HepG2 (cell line): ENCODE measurements around the gene RPS17. TPM values are rescaled to one million over a fixed set of nuclear protein-coding genes. Genes with fewer than 3 reads are reported as not detected.

Experiments used
- ATAC-seq: fragments of 200-7000 bp; cut with Tn5 transposase; 3 replicates; pipeline ENCODE4 v1.9.1; 2020; ENCODE audit warnings: mild to moderate bottlenecking, moderate library complexity
- BruUV-seq: library from RNA; stranded (reverse); fragments of 400-500 nt; replicated peaks from 2 replicates; lab custom pipeline; 2021; lab: Mats Ljungman, UMichigan
- CTCF ChIA-PET: fragments of 300-600 bp; formaldehyde crosslinking; extraction: SDS; loops from one replicate; lab custom pipeline; 2021; ENCODE audit warnings: low total read pairs, inconsistent platforms, low intra/inter-chr PET ratio; lab: Yijun Ruan, JAX
- POLR2A ChIA-PET: fragments of 350-600 bp; sonication (Branson Sonifier 250); formaldehyde crosslinking; loops from one replicate; lab custom pipeline; 2020; ENCODE audit warnings: antibody characterized with exemption, inconsistent platforms; lab: Yijun Ruan, JAX
- DNase-seq: peaks from one replicate; pipeline ENCODE4 v3.0.0-alpha.2; 2015; ENCODE audit warnings: low spot score
- FAIRE-seq: peaks from 3 replicates; lab custom pipeline; 2011; peaks lifted over from hg19 to GRCh38; lab: Jason Lieb, UNC
- H2AFZ ChIP-seq: one replicate; pipeline ENCODE4 v1.6.1; 2011; ENCODE audit warnings: low read length, inconsistent platforms
- H3K27ac ChIP-seq: fragments of 300-600 bp; 3 replicates; pipeline ENCODE4 v1.8.0; 2011; ENCODE audit warnings: mixed run types, mild to moderate bottlenecking, mixed read lengths, low read length, inconsistent platforms; ENCODE audit not compliant: insufficient read depth; ENCODE audit errors: extremely low read length
- H3K27me3 ChIP-seq, 2 experiments: fragments of 200-600 bp in 1 of 2; 2 replicates in 1 of 2; 3 replicates in 1 of 2; pipeline versions ENCODE4 v1.6.0 to v1.8.0; 2011; ENCODE audit warnings: low read length in 2 of 2, mild to moderate bottlenecking in 2 of 2, moderate library complexity in 2 of 2, inconsistent platforms in 1 of 2; ENCODE audit not compliant: insufficient read depth in 2 of 2, control insufficient read depth in 1 of 2
- H3K36me3 ChIP-seq, 2 experiments: fragments of 200-600 bp in 1 of 2; replicated peaks in 1 of 2; 2 replicates in 1 of 2; 3 replicates in 1 of 2; pipeline versions ENCODE4 v1.5.1 to v1.8.0; 2011; ENCODE audit warnings: low read length in 2 of 2, inconsistent platforms in 1 of 2; ENCODE audit not compliant: insufficient read depth in 2 of 2, control insufficient read depth in 1 of 2
- H3K4me1 ChIP-seq: 2 replicates; pipeline ENCODE4 v1.5.1; 2012; ENCODE audit warnings: low read length, inconsistent platforms; ENCODE audit not compliant: insufficient read depth
- H3K4me2 ChIP-seq: 2 replicates; pipeline ENCODE4 v1.6.0; 2011; ENCODE audit warnings: low read depth, low read length, inconsistent platforms
- H3K4me3 ChIP-seq, 3 experiments: fragments of 200-600 bp in 1 of 3; sonication (generic), shearing (Covaris generic) in 1 of 3; replicated peaks in 1 of 3; 2 replicates each; pipeline ENCODE4 v1.5.1; 2011 to 2016; ENCODE audit warnings: low read length in 3 of 3, inconsistent platforms in 2 of 3, low read depth in 2 of 3, mild to moderate bottlenecking in 2 of 3, control low read depth in 1 of 3, mixed read lengths in 1 of 3; ENCODE audit not compliant: insufficient read depth in 1 of 3
- H3K79me2 ChIP-seq: one replicate; pipeline ENCODE4 v1.6.1; 2011; ENCODE audit warnings: low read length, inconsistent platforms; ENCODE audit not compliant: insufficient read depth
- H3K9ac ChIP-seq: 2 replicates; pipeline ENCODE4 v1.6.0; 2011; ENCODE audit warnings: mild to moderate bottlenecking, low read depth, low read length, inconsistent platforms; ENCODE audit not compliant: insufficient read depth
- H3K9me3 ChIP-seq: 2 replicates; pipeline ENCODE4 v1.5.1; 2012; ENCODE audit warnings: mild to moderate bottlenecking, low read length
- H4K20me1 ChIP-seq: 2 replicates; pipeline ENCODE4 v1.6.0; 2011; ENCODE audit warnings: inconsistent platforms, mild to moderate bottlenecking, low read length, moderate library complexity; ENCODE audit not compliant: insufficient read depth
- GPN1 ChIP-seq: sonication (generic); formaldehyde crosslinking; IDR thresholded peaks from 2 replicates; pipeline ENCODE4 v1.5.1; 2020; ENCODE audit warnings: missing genetic modification reagents, borderline replicate concordance
- HDAC2 ChIP-seq: sonication (generic); formaldehyde crosslinking; IDR thresholded peaks from 2 replicates; pipeline ENCODE4 v1.4.0; 2020; ENCODE audit warnings: missing genetic modification reagents
- HMG20A ChIP-seq: IDR thresholded peaks from 2 replicates; pipeline ENCODE4 v1.6.1; 2016; ENCODE audit warnings: borderline replicate concordance
- MBNL3 ChIP-seq: fragments of 250-450 bp; sonication (Bioruptor Pico); conservative IDR thresholded peaks from 2 replicates; pipeline ENCODE4 v1.8.0; 2022; ENCODE audit warnings: mild to moderate bottlenecking, inconsistent platforms
- POLR2AphosphoS5 ChIP-seq: IDR thresholded peaks from 2 replicates; pipeline ENCODE4 v1.6.1; 2012; ENCODE audit warnings: low read depth, low read length
- PRMT3 ChIP-seq: sonication (generic); formaldehyde crosslinking; IDR thresholded peaks from 2 replicates; pipeline ENCODE4 v1.8.1; 2022; ENCODE audit warnings: low read depth, mild to moderate bottlenecking, moderate library complexity, missing genetic modification reagents, borderline replicate concordance
- SALL2 ChIP-seq: sonication (generic); formaldehyde crosslinking; IDR thresholded peaks from 2 replicates; pipeline ENCODE4 v1.8.1; 2023; ENCODE audit warnings: mild to moderate bottlenecking, missing genetic modification reagents, inconsistent platforms
- SRSF9 ChIP-seq: fragments of 200-400 bp; formaldehyde crosslinking; IDR thresholded peaks from 2 replicates; pipeline ENCODE4 v1.6.1; 2018; ENCODE audit warnings: borderline replicate concordance, mild to moderate bottlenecking, low read depth, low read length; ENCODE audit not compliant: insufficient read depth, poor library complexity, severe bottlenecking
- TFAP4 ChIP-seq: sonication (generic); IDR thresholded peaks from 2 replicates; pipeline ENCODE4 v1.6.1; 2016; ENCODE audit warnings: low read depth, borderline replicate concordance
- U2AF2 ChIP-seq: fragments of 200-400 bp; formaldehyde crosslinking; IDR thresholded peaks from 2 replicates; pipeline ENCODE4 v1.6.1; 2017; ENCODE audit warnings: low read depth, mild to moderate bottlenecking, low read length
- ZBTB3 ChIP-seq: sonication (generic); formaldehyde crosslinking; IDR thresholded peaks from 2 replicates; pipeline ENCODE4 v1.4.0; 2020; ENCODE audit warnings: low read depth, mild to moderate bottlenecking, moderate library complexity, missing genetic modification reagents, borderline replicate concordance
- ZBTB42 ChIP-seq: sonication (generic); formaldehyde crosslinking; IDR thresholded peaks from 2 replicates; pipeline ENCODE4 v1.5.0; 2020; ENCODE audit warnings: mild to moderate bottlenecking, missing genetic modification reagents
- ZFP82 ChIP-seq: sonication (generic); formaldehyde crosslinking; IDR thresholded peaks from 2 replicates; pipeline ENCODE4 v1.5.1; 2020; ENCODE audit warnings: mild to moderate bottlenecking, missing genetic modification reagents, borderline replicate concordance
- ZNF20 ChIP-seq: sonication (generic); formaldehyde crosslinking; IDR thresholded peaks from 2 replicates; pipeline ENCODE4 v1.4.0; 2020; ENCODE audit warnings: mild to moderate bottlenecking, moderate library complexity, missing genetic modification reagents
- ZNF207 ChIP-seq: fragments of 450-650 bp; IDR thresholded peaks from 2 replicates; pipeline ENCODE4 v1.6.1; 2016; ENCODE audit warnings: antibody characterized with exemption, borderline replicate concordance
- ZNF350 ChIP-seq: sonication (generic); formaldehyde crosslinking; IDR thresholded peaks from 2 replicates; pipeline ENCODE4 v1.4.0; 2020; ENCODE audit warnings: mild to moderate bottlenecking, low read depth, missing genetic modification reagents, borderline replicate concordance
- ZNF512B ChIP-seq: sonication (generic); formaldehyde crosslinking; IDR thresholded peaks from 2 replicates; pipeline ENCODE4 v1.5.1; 2020; ENCODE audit warnings: missing genetic modification reagents, mild to moderate bottlenecking, borderline replicate concordance
- ZNF562 ChIP-seq: sonication (generic); formaldehyde crosslinking; IDR thresholded peaks from 2 replicates; pipeline ENCODE4 v1.8.0; 2022; ENCODE audit warnings: missing genetic modification reagents, borderline replicate concordance
- ZNF580 ChIP-seq: IDR thresholded peaks from 2 replicates; pipeline ENCODE4 v1.6.1; 2016; ENCODE audit warnings: low read depth, borderline replicate concordance
- ZNF615 ChIP-seq: sonication (generic); formaldehyde crosslinking; IDR thresholded peaks from 2 replicates; pipeline ENCODE4 v1.5.0; 2020; ENCODE audit warnings: mild to moderate bottlenecking, missing genetic modification reagents, borderline replicate concordance
- WGBS: methylation state at CpG from one replicate; pipeline ENCODE4 v1.1.6; 2017; ENCODE audit warnings: low lambda C conversion rate; 5-methylcytosine and 5-hydroxymethylcytosine counted together
- in situ Hi-C: cut with HindIII; loops from 2 replicates; pipeline ENCODE4 v1.10.0; 2017; ENCODE audit warnings: low pct_unique_long_range_greater_than_20kb; ENCODE audit not compliant: extremely low pct_ligation_motif_present
- intact Hi-C: fragments of 100-400 bp; cut with micrococcal nuclease; formaldehyde crosslinking; loops from one replicate; pipeline ENCODE4 v1.10.0; 2022; ENCODE audit not compliant: unreplicated experiment
- polyA plus RNA-seq, 8 experiments: library from polyadenylated mRNA; depleted of rRNA in 3 of 8; stranded (reverse) in 7 of 8; unstranded in 1 of 8; fragments of >200 nt; fragmentation: Illumina TruSeq in 4 of 8; extraction: Trizol in 4 of 8; gene quantifications; 2 replicates each; pipeline versions ENCODE4 v1.2.1 to v1.2.3, GENCODE V29; 2011 to 2016; ENCODE audit warnings: low read depth in 4 of 8, missing spikeins in 1 of 8, mixed read lengths in 1 of 8; ENCODE audit not compliant: insufficient read depth in 1 of 8
- total RNA-seq, 5 experiments: library from RNA; depleted of rRNA; stranded (reverse); fragments of >200 nt; fragmentation: Illumina TruSeq; extraction: Trizol; gene quantifications; 2 replicates each; pipeline ENCODE4 v1.2.3, GENCODE V29; 2016; ENCODE audit warnings: low read depth in 1 of 5

RPS17 gene
- total and polyA plus RNA-seq, 2 of the 13 experiments (the other 11 are each of a cell fraction or from before 2014, with no cell fraction given) = 2,570 to 5,021 TPM

DNA sequence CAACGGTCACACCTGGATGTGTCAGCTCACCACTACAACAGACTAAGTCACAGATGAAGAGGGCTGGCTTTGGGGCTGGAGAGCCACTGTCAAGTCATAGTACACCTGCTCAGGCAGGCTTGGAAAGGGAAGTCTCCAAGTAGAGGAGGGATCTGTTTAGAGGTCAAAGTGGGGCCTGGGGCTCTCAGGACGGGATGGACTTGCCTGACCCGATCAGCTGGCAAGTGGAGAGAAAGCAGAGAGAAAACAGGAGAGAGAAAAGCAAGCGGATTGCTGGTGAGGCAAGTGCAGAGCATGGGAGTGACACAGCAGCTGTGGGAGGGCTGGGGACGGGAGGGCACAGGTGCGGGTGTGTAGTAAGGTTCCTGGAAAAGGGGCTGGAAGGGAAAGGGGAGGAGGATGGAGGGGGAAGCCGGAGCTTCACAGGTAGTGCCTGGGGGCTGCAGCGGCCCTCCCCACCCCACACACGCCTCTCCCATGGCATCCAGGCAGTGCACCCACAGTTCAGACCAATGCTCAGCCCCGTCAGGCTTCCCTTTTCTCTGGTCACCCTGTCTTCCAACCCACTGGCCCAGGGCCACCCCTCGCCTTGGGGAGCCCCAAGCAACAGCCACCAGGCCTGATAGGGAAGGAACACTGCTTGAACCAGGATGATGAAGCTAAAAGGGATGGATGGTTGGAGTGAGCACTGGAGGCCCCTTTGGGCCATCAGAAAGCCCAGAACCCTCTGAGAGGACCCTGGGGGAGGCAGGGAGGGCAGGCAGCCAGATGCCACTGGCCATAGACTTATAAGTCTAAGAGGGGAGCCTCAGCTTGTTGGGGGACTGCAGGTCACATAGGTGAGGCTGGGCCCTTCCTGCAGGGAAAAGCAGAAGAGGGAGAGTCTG, 8.5 kb downstream of the RPS17 start:
- in situ Hi-C loops (no loop called here), intact Hi-C loops (loop anchor here (2.0 kb wide), 1 partner anchor 469 kb away; no protein-coding TSS in a partner anchor)
- FAIRE-seq (no peak), DNase-seq (no peak), ATAC-seq (no peak; the same call in 2 of the 3 replicates)
- Histone ChIP-seq H3K27ac (no peak overlapping the region), H2AFZ (no peak overlapping the region), H3K9ac (no peak overlapping the region), H3K4me2 (no peak overlapping the region), H3K79me2 (no peaks in the 10 kb centered on the region), H3K36me3 (peaks cover 11 to 24% of the 10 kb centered on the region in 2 experiments), H3K4me3 (no peak overlapping the region), H3K9me3 (no peaks in the 10 kb centered on the region), H3K4me1 (peaks cover 12% of the 10 kb centered on the region), H3K27me3 (no peaks in the 10 kb centered on the region), H4K20me1 (peaks cover 14% of the 10 kb centered on the region)
- 87% methylated on average over 11 of the region's 11 CpGs for WGBS
- BruUV-seq = no TSS peak
- TF ChIP-seq ZNF350 (CRISPR knock-in tag) (no peak), MBNL3 (CRISPR knock-in tag) (no peak), ZFP82 (no peak), ZNF20 (CRISPR knock-in tag) (no peak), ZBTB3 (no peak), HDAC2 (CRISPR knock-in tag) (no peak), ZNF562 (CRISPR knock-in tag) (no peak), SALL2 (no peak), POLR2AphosphoS5 (no peak), ZNF512B (CRISPR knock-in tag) (no peak), GPN1 (CRISPR knock-in tag) (no peak), TFAP4 (no peak), ZBTB42 (CRISPR knock-in tag) (no peak), ZNF615 (CRISPR knock-in tag) (no peak), HMG20A (CRISPR knock-in tag) (no peak), SRSF9 (no peak), U2AF2 (no peak), ZNF207 (no peak), PRMT3 (CRISPR knock-in tag) (no peak), ZNF580 (CRISPR knock-in tag) (no peak)
- ChIA-PET CTCF (interaction anchor here (0.7 kb wide), 1 partner anchor 8 kb away, joined by 4 read pairs; the partner anchor contains the start of gene RPS17), POLR2A (interaction anchor here (1.4 to 1.8 kb wide), 2 partner anchors 9 to 219 kb away, joined by 4 to 17 read pairs; partner anchors contain the start of gene RPS17)
